ENCODE results near the gene RIC3. TPM values are rescaled to one million over a fixed set of nuclear protein-coding genes. Genes with fewer than 3 reads are reported as not detected.

The RIC3 gene
- total and polyA plus RNA-seq, 7 donors, result 0.46 to 8.4 (median 3.4) TPM

- H3K27me3 ChIP-seq (ENCODE audit: insufficient read depth in 3 of 3, low read length in 2 of 3), result peaks cover 0 to 6% (median 3%) of the 10 kb centered on the region in 3 donors
- intact Hi-C loops (cut with DNase I), result no loop called here
- no peak for ATAC-seq
Observed at GRCh38 chr11:8194956-8195355, 26.1 kb upstream of the RIC3 start.

GRCh38 chr11:8192896-8193209 lies 24.0 kb upstream of the RIC3 start:
- no peaks in the 10 kb centered on the region for H3K9me3 ChIP-seq
- H3K4me1 ChIP-seq, result no peaks in the 10 kb centered on the region
- H3K27me3 ChIP-seq (ENCODE audit: insufficient read depth in 3 of 3, low read length in 2 of 3), result no peaks in the 10 kb centered on the region
- no peak overlapping the region for H3K27ac ChIP-seq
- no peak overlapping the region for H3K4me3 ChIP-seq
- ATAC-seq (peak in 3 of 4 donors; percentile 24 to 43 (median 36)), DNase-seq (no peak)
- TF ChIP-seq CTCF (IDR thresholded peaks at IDR 0.05), result no peak
- H3K36me3 ChIP-seq (ENCODE audit: insufficient read depth in 1 of 2, low read depth in 1 of 2), result no peaks in the 10 kb centered on the region
- intact Hi-C loops (cut with DNase I), result no loop called here
- WGBS, 3 donors, result 26 to 40% (median 28%) methylated on average over 5 of the region's 5 CpGs

More at GRCh38 chr11:8194956-8195355, 26.1 kb upstream of the RIC3 start:
- DNase-seq, result no peak
- 71 to 78% (median 73%) methylated on average over 4 of the region's 4 CpGs for WGBS, 3 donors
- no peak for TF ChIP-seq CTCF (IDR thresholded peaks at IDR 0.05)
- no peak overlapping the region for H3K27ac ChIP-seq
- H3K36me3 ChIP-seq (ENCODE audit: insufficient read depth in 1 of 2, low read depth in 1 of 2), result no peaks in the 10 kb centered on the region
- H3K9me3 ChIP-seq, result no peaks in the 10 kb centered on the region
- H3K4me3 ChIP-seq, result no peak overlapping the region
- H3K4me1 ChIP-seq, result no peaks in the 10 kb centered on the region

- WGBS, 3 donors, result 73 to 74% (median 73%) methylated on average over 19 of the region's 19 CpGs
Observed at GRCh38 chr11:8192016-8192895, 23.4 kb upstream of the RIC3 start.

GRCh38 chr11:8190431-8190830 lies 21.6 kb upstream of the RIC3 start:
- H3K9me3 ChIP-seq, result no peaks in the 10 kb centered on the region
- intact Hi-C loops (cut with DNase I), result no loop called here

More at GRCh38 chr11:8192016-8192895, 23.4 kb upstream of the RIC3 start:
- peak; percentile 77 to 89 (median 78) for ATAC-seq
- no peaks in the 10 kb centered on the region for H3K9me3 ChIP-seq
- no peak overlapping the region for H3K27ac ChIP-seq
- DNase-seq, result peak; percentile 50 to 65
- no peaks in the 10 kb centered on the region for H3K36me3 ChIP-seq (ENCODE audit: insufficient read depth in 1 of 2, low read depth in 1 of 2)
- peak; percentile 77 for TF ChIP-seq CTCF (IDR thresholded peaks at IDR 0.05)
- no peak overlapping the region for H3K4me3 ChIP-seq
- intact Hi-C loops (cut with DNase I), result no loop called here
- H3K27me3 ChIP-seq (ENCODE audit: insufficient read depth in 3 of 3, low read length in 2 of 3), result no peaks in the 10 kb centered on the region
- no peaks in the 10 kb centered on the region for H3K4me1 ChIP-seq

More at GRCh38 chr11:8190431-8190830, 21.6 kb upstream of the RIC3 start:
- H3K36me3 ChIP-seq (ENCODE audit: insufficient read depth in 1 of 2, low read depth in 1 of 2), result no peaks in the 10 kb centered on the region
- H3K27ac ChIP-seq, result no peak overlapping the region
- no peak overlapping the region for H3K4me3 ChIP-seq
- no peak for TF ChIP-seq CTCF (IDR thresholded peaks at IDR 0.05)
- DNase-seq, result no peak
- H3K4me1 ChIP-seq, result no peaks in the 10 kb centered on the region
- no peaks in the 10 kb centered on the region for H3K27me3 ChIP-seq (ENCODE audit: insufficient read depth in 3 of 3, low read length in 2 of 3)
- no peak for ATAC-seq
- 33 to 42% (median 37%) methylated on average over 2 of the region's 2 CpGs for WGBS, 3 donors

Data from psoas muscle (tissue), 8 donors.